IMR-90 (cell line): ENCODE results near the gene PXYLP1.

Experiments used
- BHLHE40 ChIP-seq: fragments of 150-350 bp; IDR thresholded peaks from 2 replicates; pipeline ENCODE4 v1.6.1; 2016; ENCODE audit warnings: mild to moderate bottlenecking, low read depth, low read length
- FOS ChIP-seq: fragments of 150-350 bp; IDR thresholded peaks from 2 replicates; pipeline ENCODE4 v1.6.1; 2016; ENCODE audit warnings: low read depth, low read length
- MAFK ChIP-seq: IDR thresholded peaks from 2 replicates; pipeline ENCODE4 v1.6.1; 2012; ENCODE audit warnings: low read depth, low read length, improper control_type of control experiment
- MAZ ChIP-seq: IDR thresholded peaks from 2 replicates; pipeline ENCODE4 v1.6.1; 2012; ENCODE audit warnings: low read depth, mild to moderate bottlenecking, low read length, improper control_type of control experiment, moderate library complexity, borderline replicate concordance
- MXI1 ChIP-seq: IDR thresholded peaks from 2 replicates; pipeline ENCODE4 v1.6.1; 2012; ENCODE audit warnings: low read depth, mild to moderate bottlenecking, low read length, moderate library complexity, borderline replicate concordance
- NFE2L2 ChIP-seq: fragments of 150-350 bp; IDR thresholded peaks from 2 replicates; pipeline ENCODE4 v1.6.1; 2016; ENCODE audit warnings: low read depth, mild to moderate bottlenecking, low read length
- POLR2A ChIP-seq: IDR thresholded peaks from 2 replicates; pipeline ENCODE4 v1.6.1; 2012; ENCODE audit warnings: mild to moderate bottlenecking, low read depth, low read length
- RAD21 ChIP-seq: IDR thresholded peaks from 2 replicates; pipeline ENCODE4 v1.6.1; 2012; ENCODE audit warnings: low read length, improper control_type of control experiment
- RFX5 ChIP-seq: IDR thresholded peaks from 2 replicates; pipeline ENCODE4 v1.8.0; 2012; ENCODE audit warnings: low read depth, mild to moderate bottlenecking, low read length, moderate library complexity
- USF2 ChIP-seq: fragments of 150-350 bp; IDR thresholded peaks from 2 replicates; pipeline ENCODE4 v1.6.1; 2017; ENCODE audit warnings: mild to moderate bottlenecking, antibody characterized with exemption, low read length, low read depth
- TF ChIP-seq, protein P1 (sequence below): conservative IDR thresholded peaks from 2 replicates; pipeline ENCODE4 v1.5.1; 2012; ENCODE audit warnings: mild to moderate bottlenecking, low read depth, low read length, improper control_type of control experiment

DNA sequence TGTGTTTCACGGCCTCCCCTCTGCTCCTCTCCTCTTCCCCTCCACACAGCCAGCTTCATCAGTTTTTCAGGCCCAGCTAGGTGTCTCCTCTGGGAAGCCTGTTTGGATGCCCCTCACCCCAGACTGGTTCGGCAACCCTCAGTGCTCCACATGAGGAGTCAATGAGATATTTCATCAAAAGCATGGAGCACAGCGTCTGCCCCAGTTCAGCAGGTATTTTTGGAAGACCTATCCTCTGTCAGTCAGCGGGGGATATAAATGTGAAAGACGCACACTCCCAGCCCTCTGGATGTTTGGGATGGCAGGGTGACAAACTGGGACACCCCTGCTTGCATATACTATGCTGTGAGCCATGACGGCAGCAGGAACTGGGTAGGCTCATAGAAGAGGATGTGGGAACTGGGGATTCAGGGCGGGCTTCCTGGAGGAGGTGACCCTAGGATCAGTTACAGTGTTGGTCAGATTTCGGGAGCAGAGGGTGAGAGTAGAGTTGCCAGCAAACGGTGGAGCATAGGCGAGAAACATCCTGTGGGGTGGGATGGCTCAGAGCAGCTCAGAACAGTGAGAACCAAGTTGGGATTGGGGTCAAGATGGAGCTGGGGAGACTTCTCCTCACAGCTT lies 42.9 kb downstream of the PXYLP1 start:
- TF ChIP-seq MXI1 (no peak), NFE2L2 (no peak), FOS (no peak), MAFK (no peak), BHLHE40 (no peak), MAZ (no peak), USF2 (no peak), RAD21 (no peak), POLR2A (no peak), RFX5 (no peak)
- TF ChIP-seq, protein P1, sequence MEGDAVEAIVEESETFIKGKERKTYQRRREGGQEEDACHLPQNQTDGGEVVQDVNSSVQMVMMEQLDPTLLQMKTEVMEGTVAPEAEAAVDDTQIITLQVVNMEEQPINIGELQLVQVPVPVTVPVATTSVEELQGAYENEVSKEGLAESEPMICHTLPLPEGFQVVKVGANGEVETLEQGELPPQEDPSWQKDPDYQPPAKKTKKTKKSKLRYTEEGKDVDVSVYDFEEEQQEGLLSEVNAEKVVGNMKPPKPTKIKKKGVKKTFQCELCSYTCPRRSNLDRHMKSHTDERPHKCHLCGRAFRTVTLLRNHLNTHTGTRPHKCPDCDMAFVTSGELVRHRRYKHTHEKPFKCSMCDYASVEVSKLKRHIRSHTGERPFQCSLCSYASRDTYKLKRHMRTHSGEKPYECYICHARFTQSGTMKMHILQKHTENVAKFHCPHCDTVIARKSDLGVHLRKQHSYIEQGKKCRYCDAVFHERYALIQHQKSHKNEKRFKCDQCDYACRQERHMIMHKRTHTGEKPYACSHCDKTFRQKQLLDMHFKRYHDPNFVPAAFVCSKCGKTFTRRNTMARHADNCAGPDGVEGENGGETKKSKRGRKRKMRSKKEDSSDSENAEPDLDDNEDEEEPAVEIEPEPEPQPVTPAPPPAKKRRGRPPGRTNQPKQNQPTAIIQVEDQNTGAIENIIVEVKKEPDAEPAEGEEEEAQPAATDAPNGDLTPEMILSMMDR = no peak
